Endometrium (tissue), 2 donors: Measurements from ENCODE around the gene COQ8B.
"Not testable (repeated sequence)": the region's sequence is repeated elsewhere in the genome, so short reads cannot be mapped to it uniquely, and the experiment has no call there.

Source experiments
- FAIRE-seq: peaks from 2 replicates; lab custom pipeline; 2012; peaks lifted over from hg19 to GRCh38; lab: Jason Lieb, UNC
- donor health status: control.
- donor health status: control.

Gene COQ8B

GRCh38 chr19:40668991-40669614 lies 47.6 kb downstream of the COQ8B start:
- no peak for FAIRE-seq

DNA sequence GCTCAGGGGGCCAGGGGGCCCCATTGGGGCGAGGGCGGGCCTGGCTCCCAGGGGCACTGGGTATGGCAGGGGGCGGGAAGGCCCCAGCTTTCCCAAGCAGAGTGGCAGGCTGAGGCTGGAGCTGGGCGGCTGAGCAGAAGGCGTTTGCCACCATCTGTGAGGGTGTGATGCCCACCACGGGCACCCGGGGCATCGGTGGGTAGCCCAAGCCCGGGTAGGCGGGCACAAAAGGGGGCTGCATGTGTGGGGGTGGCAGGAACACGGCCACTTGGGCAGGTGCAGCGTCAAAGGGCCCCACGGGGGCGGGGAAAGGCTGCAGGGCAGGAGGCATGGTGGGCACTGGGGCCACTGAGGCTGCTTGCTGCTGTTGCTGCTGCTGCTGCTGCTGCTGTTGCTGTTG lies 49.1 kb downstream of the COQ8B start:
- FAIRE-seq, result no peak

DNA sequence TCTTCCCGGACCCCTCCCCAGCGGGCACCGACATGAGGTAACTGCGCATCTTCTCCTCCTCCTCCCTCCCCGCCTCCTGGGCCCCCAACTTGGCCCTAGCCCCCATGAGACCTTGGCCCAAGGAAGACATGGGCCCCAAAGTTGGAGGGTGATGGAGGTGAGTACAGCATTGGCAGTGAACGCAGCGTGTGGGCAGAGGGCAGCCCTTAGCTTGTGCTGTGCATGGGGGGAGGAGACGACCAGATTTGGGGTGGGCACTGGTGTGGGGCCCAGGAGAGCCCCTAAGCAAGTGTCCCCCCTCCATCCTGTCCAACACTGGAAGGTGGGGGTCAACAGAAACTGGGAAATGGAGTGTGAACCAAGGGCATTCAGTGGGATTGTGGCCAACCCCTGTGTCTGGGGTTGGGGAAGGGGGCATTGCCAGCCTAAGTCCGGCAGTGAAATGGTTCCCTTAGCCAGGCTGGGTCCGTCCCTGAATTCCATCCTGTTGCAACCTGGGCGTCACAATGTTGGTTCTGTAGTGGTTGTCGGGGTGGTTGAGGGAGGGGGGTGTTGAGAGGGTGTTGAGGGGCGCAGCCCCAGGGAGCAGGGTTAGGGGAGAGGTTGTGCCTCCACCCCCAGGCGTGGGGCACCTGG lies 49.8 kb downstream of the COQ8B start:
- FAIRE-seq, result no peak

- FAIRE-seq, result no peak
Observed at GRCh38 chr19:40663695-40664692, 52.7 kb downstream of the COQ8B start.

- peak; percentile 23 for FAIRE-seq
Observed at GRCh38 chr19:40662925-40663694, 53.6 kb downstream of the COQ8B start.

- no peak for FAIRE-seq
Observed at GRCh38 chr19:40661616-40662015, 55.1 kb downstream of the COQ8B start.

- no peak for FAIRE-seq
Observed at GRCh38 chr19:40659566-40659965, 57.1 kb downstream of the COQ8B start.

DNA sequence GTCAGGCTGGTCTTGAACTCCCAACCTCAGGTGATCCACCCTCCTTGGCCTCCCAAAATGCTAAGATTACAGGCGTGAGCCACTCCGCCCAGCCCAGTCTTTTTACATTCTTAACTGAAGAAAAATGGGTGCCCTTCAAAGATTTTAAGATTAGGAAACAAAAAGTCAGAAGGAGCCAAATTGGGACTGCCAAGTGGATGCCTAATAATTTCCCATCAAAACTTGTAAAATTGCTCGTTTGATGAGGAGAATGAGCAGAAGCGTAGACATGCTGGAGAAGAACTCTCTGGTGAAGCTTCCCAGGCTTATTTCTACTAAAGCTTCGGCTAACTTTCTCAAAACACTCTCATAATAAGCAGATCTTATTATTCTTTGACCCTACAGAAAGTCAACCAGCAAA lies 57.6 kb downstream of the COQ8B start:
- no peak for FAIRE-seq

DNA sequence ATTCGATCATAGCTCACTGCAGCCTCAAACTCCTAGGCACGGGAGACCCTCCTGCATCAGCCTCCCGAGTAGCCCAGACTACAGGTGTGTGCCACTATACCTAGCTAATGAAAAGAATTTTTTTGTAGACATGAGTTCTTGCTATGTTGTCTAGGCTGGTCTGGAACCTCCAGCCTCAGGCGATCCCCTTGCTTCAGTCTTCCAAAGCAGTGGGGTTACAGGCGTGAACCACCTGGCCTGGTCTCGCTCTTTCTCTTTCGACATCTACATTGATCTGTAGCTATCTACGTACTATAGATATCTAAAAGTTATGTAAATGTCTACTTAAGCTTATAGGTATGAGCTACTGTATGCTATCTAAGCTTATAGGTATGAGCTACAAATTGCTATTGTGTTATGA lies 58.7 kb downstream of the COQ8B start:
- no peak for FAIRE-seq

GRCh38 chr19:40655684-40656083 lies 61.0 kb downstream of the COQ8B start:
- not testable (repeated sequence) for FAIRE-seq

- not testable (repeated sequence) for FAIRE-seq
Observed at GRCh38 chr19:40652303-40652702, 64.4 kb downstream of the COQ8B start.

DNA sequence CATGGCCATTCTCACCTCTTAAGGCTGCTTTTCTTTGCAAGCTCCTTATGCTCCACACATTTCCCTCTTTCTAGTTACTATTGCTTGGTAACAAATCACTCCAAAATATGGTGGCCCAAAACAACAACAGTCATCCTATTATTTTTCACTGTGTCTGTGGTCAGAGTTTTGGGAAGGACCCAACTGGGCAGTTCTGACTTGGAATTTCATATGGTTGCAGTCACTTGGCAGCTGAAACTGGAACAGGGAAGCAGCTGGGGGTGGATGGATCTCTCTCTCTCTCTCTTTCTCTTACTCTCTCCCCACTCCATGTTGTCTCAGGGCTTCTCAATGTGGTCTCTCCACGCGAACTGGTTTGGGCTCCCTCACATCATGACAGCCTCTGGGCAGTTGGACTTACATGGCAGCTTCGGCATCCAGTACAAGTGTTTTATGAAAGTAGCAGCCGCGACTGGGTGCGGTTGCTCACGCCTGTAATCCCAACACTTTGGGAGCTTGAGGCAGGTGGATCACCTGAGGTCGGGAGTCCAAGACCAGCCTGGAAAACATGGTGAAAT lies 65.9 kb downstream of the COQ8B start:
- no peak for FAIRE-seq

GRCh38 chr19:40649903-40650675 lies 66.6 kb downstream of the COQ8B start:
- FAIRE-seq, result not testable (repeated sequence)

DNA sequence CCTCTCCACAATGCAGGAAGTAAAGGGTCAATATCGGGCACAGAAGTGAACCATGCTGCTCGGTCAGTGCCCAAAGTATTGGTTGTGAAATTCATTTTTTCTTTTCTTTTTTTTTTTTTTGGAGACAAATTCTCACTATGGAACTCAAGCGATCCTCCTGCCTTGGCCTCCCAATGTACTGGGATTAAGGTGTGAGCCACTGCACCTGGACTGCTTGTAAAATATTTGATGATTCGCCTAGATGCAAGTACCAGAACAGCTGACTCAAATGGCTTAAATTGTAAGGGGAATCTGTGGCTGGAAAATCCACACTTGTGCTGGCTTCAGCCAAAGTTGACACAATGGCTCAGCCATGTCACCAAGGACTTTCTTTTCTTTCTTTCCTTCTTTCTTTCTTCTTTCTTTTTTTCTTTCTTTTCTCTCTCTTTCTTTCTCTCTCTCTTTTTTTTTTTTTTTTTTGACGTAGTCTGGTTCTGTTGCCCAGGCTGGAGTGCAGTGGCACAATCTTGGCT lies 69.9 kb downstream of the COQ8B start:
- FAIRE-seq, result no peak

GRCh38 chr19:40642757-40643305 lies 73.9 kb downstream of the COQ8B start:
- FAIRE-seq, result no peak

DNA sequence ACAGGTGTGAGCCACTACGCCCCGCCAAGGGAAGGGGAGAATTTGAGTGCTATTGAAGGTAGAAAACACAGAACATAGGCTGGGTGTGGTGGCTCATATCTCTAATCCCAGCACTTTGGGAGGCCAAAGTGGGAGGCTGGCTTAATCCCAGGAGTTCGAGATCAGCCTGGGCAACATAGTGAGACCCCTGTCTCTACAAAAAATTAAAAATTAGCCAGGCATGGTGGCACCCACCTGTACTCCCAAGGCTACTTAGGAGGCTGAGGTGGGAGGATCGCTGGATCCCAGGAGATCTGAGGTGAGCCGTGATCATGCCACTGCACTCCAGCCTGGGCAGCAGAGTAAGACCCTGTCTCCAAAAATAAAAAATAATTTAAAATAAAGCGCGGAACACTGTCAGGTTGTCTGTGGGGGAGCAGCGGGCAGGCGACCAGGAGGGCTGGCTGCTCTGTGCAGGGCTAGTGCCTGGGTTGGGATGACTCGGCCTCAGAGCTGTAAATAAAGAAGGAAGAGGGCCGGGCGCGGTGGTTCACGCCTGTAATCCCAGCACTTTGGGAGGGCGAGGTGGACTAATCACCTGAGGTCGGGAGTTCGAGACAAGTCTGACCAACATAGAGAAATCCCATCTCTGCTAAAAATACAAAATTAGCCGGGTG lies 74.5 kb downstream of the COQ8B start:
- FAIRE-seq, result no peak
